Gastroesophageal sphincter (tissue), 3 donors: ENCODE measurements around the gene AHDC1.

Source experiments
- POLR2A ChIP-seq, 2 donors: fragments of 450-650 bp; IDR thresholded peaks; one replicate each; pipeline ENCODE4 v1.6.1; 2017; ENCODE audit warnings: antibody characterized with exemption in 2 of 2, mild to moderate bottlenecking in 2 of 2, moderate library complexity in 1 of 2
- TF ChIP-seq, protein P1 (sequence below), 4 experiments: fragments of 200-600 bp in 2 of 4; fragments of 450-650 bp in 2 of 4; sonication (generic) in 1 of 4; IDR thresholded peaks; one replicate each; pipeline ENCODE4 v1.5.1; 2017 to 2019; ENCODE audit warnings: antibody characterized with exemption in 4 of 4, mild to moderate bottlenecking in 2 of 4, moderate library complexity in 2 of 4

- TF ChIP-seq, protein P1, sequence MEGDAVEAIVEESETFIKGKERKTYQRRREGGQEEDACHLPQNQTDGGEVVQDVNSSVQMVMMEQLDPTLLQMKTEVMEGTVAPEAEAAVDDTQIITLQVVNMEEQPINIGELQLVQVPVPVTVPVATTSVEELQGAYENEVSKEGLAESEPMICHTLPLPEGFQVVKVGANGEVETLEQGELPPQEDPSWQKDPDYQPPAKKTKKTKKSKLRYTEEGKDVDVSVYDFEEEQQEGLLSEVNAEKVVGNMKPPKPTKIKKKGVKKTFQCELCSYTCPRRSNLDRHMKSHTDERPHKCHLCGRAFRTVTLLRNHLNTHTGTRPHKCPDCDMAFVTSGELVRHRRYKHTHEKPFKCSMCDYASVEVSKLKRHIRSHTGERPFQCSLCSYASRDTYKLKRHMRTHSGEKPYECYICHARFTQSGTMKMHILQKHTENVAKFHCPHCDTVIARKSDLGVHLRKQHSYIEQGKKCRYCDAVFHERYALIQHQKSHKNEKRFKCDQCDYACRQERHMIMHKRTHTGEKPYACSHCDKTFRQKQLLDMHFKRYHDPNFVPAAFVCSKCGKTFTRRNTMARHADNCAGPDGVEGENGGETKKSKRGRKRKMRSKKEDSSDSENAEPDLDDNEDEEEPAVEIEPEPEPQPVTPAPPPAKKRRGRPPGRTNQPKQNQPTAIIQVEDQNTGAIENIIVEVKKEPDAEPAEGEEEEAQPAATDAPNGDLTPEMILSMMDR (IDR thresholded peaks at IDR 0.05): no peak
- TF ChIP-seq POLR2A (IDR thresholded peaks at IDR 0.05): no peak
Observed at GRCh38 chr1:27559466-27560030, 44.4 kb downstream of the AHDC1 start.
